Stimulated activated CD8-positive, alpha-beta memory T cell treated with anti-CD3 and anti-CD28 coated beads, Interleukin-4, amount 100 ng/mL, for 4 hours (primary cell): ENCODE results near the gene TMEM219.
A peak's percentile ranks its signal among the peaks of the same experiment; 100 is the strongest.
"Not testable (repeated sequence)": the region's sequence is repeated elsewhere in the genome, so short reads cannot be mapped to it uniquely, and the experiment has no call there.

Experiments
- DNase-seq, 2 donors: peaks; one replicate each; pipeline ENCODE4 v3.0.0-alpha.2; 2020; ENCODE audit warnings: low read depth in 2 of 2, low spot score in 1 of 2

Gene TMEM219

DNA sequence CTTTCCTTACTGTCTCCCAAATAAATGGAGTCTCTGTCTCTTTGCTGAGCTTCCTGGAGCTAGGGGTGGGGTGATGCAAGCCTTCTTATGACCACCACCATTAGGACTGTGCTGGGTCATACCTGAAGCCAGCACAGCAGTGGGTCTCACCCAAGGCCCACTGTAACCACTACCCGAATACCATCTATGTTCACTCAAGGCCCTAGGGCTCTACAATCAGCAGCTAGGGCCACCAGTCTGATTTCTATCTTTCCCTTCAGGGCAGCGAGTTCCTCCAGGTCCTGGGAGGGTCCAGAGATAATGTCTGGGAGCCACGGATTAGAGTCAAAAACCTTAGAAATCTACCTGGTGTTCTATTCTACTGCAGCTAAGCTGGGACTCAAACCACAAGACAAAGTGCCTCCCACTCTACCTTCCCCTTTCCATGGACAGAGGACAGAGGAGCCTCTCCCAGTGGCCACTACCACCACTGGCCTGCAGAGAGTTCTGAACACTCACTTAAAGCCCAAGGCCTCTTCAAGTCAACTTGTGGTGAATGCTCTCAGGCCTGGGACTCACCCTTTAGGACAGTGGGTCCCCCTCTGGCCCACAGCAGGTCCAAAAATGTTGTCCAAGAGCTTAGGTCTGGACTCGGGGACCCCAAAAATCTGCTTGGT lies 10.9 kb upstream of the TMEM219 start:
- no peak for DNase-seq

DNA sequence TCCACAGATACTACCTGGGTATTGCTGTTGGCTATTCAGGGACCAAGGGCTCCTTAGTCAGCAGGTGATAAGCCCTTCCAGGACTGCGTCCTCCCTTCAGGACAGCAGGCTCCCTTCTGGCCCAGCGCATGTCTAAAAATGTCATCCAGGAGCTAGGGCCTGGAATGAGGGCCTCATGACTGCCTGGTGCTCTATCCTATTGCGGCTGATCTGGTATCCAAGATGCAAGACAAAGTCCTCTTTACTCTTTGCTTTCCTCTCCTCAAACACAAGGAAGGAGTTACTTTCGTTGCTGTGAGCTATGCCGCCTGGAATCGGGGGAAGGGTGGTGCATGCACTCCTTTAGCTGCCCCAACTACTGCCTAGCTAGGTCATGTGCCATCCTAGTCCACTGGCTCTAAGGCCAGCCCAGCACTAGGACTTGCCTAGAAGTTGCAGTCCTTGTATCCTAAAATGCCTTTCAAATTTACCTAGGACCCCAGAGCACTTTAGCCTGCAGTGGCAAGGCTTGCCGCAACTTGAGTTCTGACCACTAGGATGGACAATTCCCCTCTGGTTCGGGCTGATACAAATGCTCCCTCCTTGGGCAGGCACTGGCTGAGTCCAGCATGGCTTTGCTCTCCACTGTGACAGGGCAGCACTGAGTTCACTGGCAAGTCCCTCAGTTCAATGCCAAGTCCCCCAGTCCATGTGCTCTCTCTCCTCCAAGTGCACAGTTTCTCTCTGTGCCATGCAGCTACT lies 10.1 kb upstream of the TMEM219 start:
- DNase-seq: no peak

DNA sequence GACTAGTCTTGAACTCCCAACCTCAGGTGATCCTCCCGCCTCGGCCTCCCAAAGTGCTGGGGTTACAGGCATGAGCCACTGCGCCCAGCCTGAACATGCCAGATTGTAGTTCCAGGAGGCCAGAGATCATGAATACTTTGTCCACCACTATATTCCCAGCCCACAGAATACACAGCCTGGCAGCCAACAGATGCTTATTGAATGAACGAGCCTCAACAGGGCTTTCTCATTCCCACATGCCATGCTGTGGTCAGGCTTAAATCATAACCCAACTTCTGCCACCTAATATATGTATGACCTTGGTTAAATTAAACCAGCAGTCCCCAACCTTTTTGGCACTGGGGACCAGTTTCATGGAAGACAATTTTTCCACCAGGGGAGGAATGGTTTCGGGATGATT lies 3.1 kb upstream of the TMEM219 start:
- DNase-seq: no peak

DNA sequence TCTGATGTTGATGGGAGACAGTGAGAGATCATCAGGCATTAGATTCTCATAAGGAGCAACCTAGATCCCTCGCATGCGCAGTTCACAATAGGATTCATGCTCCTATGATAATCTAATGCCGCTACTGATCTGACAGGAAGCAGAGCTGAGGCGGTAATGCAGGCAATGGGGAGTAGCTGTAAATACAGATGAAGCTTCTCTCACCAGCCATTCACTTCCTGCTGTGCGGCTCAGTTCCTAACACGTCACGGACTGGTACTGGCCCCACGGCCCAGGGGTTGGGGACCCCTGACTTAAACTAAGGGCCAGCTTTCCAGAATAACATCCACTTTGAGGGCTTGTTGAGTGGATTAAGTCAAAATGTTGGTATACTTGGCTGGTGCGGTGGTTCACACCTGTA lies 2.6 kb upstream of the TMEM219 start:
- no peak for DNase-seq

DNA sequence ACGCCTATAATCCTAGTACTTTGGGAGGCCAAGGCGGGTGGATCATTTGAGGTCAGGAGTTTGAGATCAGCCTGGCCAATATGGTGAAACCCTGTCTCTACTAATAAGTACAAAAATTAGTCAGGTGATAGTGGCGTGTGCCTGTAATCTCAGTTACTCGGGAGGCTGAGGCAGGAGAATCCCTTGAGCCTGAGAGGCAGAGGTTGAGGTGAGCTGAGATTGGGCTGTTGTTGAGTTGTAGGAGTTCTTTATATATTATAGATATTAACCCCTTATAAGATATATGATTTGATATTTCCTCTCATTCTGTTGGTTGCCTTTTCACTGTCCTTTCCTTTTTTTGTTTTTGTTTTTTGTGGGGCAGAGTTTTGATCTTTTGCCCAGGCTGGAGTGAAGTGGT lies 2.1 kb upstream of the TMEM219 start:
- not testable (repeated sequence) for DNase-seq

DNA sequence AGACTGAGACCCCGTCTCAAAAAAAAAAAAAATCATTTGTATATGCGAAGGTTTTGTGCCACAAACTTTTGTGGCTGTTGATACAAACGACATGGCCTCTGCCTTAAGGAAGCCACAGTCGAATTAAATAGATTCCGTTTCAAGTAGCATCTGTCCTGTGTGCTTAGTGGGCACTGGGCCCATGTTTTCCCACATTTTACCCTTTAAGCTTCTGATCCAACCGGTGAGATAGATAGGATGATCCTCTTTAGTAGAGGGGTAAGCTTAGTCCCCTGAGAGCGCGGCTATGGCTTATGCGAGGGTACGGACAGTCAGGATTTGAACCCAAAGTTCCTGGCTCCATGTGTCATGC lies 776 bp upstream of the TMEM219 start:
- no peak for DNase-seq

DNA sequence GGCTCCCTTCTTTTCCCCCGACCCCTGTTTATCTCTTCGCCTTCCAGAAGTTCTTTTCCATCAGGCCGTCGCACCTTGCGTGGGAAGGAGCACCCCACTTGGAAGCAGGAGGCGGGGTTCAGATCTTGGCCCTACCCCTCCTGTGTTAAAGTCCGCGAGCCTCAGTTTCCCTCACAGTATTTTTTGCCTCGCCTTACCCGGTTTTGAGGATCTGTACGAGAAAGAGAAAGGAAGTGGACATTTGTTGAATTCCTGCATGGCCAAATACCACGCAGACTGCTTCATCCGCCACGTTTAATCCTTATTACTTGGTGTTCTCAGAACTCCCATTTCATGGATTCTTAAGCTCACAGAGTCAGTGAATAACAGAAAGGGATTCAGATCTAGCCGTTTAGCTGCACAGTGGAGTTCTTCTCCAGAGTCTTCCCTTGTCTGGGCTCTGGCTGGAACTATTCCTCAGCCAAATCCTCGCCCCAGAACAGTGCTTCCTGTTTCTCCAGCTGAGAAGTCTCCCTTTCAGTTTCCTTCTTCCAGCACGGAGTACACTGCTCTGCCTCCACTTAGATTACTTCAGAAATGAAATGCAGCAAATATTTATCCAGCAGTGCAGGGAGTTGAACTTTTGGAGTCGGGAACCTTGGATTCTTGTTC lies 590 bp downstream of the TMEM219 start:
- no peak for DNase-seq

DNA sequence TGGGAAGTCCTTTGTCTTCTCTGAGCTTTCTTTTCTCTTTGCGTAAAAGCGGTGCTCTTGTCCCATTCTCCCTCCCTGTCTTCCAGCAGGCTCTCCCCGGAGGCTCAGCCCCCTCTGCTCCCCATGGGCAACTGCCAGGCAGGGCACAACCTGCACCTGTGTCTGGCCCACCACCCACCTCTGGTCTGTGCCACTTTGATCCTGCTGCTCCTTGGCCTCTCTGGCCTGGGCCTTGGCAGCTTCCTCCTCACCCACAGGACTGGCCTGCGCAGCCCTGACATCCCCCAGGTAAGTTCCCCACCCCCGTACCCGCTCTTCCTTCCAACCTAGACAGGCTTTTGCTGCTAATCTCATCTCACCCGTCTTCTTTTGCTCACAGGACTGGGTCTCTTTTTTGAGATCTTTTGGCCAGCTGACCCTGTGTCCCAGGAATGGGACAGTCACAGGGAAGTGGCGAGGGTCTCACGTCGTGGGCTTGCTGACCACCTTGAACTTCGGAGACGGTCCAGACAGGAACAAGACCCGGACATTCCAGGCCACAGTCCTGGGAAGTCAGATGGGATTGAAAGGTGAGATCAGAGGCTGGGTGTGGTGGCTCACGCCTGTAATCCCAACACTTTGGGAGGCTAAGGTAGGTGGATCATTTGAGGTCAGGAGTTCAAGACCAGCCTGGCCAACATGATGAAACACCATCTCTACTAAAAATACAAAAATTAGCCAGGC lies 1.3 kb downstream of the TMEM219 start:
- no peak for DNase-seq

- DNase-seq: no peak
Measured at GRCh38 chr16:29968205-29968604, 6.3 kb downstream of the TMEM219 start.

- DNase-seq: no peak
Measured at GRCh38 chr16:29971304-29971703, 9.4 kb downstream of the TMEM219 start.

DNA sequence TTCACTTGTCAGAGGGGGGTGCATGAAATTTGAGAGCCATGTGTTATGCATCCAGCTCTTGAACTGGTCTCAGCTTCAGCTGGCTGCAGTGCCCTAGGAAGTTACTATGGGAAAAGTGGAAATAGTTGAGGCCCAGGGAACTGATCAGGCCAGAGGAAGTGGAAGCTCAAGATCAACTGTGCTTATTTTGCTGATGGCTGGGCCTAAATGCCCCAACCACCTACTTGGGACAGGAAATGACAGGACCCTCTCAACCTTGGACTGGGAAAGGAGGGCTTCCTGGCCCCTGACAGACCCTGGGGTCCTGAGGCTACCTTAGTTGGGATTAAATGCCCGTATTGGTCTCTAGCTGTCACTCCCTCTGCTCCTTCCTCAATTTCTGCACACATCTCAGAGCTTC lies 10.6 kb downstream of the TMEM219 start:
- no peak for DNase-seq

DNA sequence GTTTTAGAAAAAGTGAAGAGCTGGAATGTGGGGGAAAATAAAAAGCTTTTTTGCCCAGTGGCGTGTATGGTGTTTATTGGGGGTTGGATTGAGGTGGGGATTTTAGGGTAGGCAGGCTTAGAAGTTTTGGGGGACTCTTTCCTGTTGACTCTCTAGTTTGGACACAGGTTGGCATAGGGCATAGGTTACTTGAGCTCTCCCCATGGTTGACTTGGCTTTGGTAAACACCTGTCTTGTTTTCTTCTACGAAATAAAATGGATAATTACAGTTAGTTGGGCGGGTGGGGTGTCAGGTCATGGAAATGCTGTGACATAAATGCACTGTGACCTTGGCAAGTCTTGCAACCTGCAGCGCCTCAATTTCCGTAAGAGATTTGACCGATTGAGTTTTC lies 11.1 kb downstream of the TMEM219 start:
- DNase-seq: no peak

DNA sequence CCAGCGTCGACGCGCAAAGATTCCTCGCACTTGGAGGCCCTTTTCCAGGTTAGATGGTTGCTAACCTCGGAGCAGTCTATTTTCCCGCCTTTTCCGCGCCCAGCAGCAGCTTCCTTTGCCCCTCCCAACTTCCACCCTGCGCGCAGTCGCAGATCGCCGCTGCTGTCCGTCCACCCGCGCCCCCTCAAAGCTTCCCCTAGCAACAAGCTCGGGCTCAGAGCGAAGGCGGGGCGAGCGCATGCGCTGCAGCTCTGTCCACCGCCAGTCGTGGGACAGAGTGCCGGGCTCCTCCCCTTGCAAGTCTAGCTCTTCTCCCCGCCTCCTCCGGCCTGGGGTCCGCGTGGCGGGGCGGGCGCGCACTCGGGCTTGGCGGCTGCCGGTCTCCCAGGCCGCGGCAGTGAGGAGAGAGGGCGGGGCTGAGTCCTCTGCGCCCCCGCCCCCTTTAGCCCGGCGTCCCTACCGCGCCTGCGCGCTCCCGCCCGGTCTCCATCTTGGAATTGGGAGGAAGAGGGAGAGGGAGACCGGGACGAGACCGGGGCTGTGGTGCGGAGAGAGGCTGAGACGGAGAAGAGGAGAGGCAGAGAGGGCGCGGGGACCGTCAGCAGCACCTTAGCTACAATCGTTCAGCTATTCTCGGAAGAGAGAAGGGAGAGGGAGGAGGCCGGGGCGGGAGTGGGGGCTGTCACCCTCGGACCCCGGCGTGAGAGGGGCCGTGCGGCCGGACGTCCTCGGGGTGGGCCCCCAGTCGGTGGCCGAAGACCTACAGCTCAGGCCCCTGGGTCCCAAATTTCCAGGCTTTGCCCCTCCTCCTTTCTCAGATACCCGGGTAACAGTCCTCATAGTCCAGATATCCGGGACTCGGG lies 11.7 kb downstream of the TMEM219 start, which contains the start of gene TAOK2:
TSS of gene TAOK2 (plus strand) at position 485 of the 863 bp plus-strand sequence. CDS start 3,905 bp downstream, outside the sequence.
- peak; percentile 76 to 92 for DNase-seq

DNA sequence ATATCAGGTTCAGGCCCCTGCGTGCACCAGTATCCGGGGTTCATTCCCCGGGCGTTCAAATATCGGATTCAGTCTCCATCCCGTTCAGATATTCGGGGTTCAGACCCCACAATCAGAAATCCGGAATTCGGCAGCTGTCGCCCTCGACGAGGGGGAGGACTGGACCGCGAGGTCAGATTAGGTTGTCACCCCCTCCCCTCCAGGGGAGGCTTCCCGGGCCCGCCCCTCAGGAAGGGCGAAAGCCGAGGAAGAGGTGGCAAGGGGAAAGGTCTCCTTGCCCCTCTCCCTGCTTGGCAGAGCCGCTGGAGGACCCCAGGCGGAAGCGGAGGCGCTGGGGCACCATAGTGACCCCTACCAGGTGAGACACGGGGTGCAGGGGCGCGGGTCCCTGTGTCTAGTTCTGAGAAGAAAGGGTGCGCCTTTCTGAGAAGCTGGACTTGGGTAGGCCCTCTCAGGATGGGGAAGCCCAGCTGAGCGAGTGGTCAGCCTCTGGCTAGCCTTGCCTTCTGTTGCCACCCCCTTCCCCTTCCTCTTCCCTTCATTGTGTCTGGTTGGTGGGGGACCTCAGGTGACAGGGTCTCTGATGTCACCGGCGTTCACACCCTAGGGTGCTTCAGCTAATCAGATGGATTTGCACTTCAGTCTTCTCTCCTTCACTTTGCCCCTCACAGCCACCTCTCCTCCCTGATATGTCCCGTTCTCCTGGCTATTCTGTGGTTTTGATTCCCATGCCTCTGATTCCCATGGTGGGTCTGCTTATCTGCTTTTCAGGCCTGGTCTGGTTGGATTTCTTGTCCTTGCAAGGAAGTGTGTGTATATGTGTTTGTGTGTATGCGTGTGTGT lies 12.6 kb downstream of the TMEM219 start:
- DNase-seq: no peak

GRCh38 chr16:29975134-29975538 lies 13.3 kb downstream of the TMEM219 start:
- DNase-seq: no peak

- no peak for DNase-seq
Measured at GRCh38 chr16:29975811-29976511, 14.1 kb downstream of the TMEM219 start.

DNA sequence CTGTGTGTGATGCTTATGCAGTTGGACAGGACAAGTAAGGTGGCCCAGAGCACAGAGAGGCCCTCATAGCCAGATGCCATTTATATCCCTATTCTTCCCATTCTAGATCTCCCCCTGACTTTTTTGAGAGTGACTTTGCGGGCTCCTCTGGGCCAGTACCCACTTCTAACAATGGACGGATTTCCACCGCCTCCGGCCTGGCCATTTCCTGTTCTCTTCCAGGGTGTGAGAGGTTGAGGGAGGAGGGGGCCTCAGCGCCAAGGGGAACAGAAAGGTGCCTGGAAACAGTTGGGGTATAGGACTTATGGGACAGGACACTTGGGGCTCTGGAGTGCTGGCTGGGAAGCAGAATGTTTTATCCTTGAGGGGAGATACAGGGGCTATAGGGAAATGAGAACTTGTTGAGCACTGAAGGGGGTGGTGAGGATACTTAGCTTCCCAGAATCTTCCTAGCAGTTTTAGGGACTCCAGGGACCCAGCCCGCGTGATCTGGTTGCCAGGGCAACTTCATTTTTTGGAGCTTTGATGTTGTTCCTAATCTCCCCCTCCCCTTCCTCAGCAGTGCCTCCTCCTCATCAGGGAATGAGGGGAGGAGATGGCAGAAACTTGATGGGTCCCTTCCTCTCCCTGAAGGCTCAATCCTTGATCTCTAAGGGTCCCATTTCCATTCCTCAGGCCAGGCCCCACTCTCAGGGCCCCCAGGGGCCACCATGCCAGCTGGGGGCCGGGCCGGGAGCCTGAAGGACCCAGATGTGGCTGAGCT lies 15.4 kb downstream of the TMEM219 start:
- no peak for DNase-seq

GRCh38 chr16:29978081-29978480 lies 16.2 kb downstream of the TMEM219 start:
- DNase-seq: no peak
